Panc1 (cell line): ENCODE results near the gene CRLF2.

Experiments used
- POLR2AphosphoS5 ChIP-seq: IDR thresholded peaks from 2 replicates; pipeline ENCODE4 v1.6.1; 2012; ENCODE audit warnings: mild to moderate bottlenecking, low read depth, low read length, moderate library complexity
- TCF7L2 ChIP-seq: IDR thresholded peaks from 2 replicates; pipeline ENCODE4 v1.6.1; 2011; ENCODE audit warnings: mild to moderate bottlenecking, low read depth, low read length, inconsistent platforms
- TF ChIP-seq, protein P1 (sequence below): fragments of 450-650 bp; IDR thresholded peaks from 2 replicates; pipeline ENCODE4 v1.5.1; 2017; ENCODE audit warnings: mild to moderate bottlenecking

DNA sequence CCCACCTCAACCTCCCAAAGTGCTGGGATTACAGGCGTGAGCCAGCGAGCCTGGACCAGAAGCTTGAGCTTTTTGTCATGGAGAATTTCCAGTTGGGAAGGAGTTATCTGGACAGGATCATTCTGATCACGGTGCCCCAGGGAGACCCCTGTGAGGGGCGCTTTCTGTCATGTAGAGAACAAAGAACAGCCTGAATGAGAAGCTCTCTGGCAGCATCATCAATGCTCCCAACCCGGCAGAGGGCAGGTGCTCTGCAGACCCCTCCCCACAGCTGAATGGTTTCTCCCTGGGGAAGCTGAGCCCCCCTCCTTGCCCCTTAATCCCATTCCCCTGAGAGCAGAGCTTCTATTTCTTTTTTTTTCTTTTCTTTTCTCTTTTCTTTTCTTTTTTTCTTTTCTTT lies 48.8 kb upstream of the CRLF2 start:
- TF ChIP-seq, protein P1, sequence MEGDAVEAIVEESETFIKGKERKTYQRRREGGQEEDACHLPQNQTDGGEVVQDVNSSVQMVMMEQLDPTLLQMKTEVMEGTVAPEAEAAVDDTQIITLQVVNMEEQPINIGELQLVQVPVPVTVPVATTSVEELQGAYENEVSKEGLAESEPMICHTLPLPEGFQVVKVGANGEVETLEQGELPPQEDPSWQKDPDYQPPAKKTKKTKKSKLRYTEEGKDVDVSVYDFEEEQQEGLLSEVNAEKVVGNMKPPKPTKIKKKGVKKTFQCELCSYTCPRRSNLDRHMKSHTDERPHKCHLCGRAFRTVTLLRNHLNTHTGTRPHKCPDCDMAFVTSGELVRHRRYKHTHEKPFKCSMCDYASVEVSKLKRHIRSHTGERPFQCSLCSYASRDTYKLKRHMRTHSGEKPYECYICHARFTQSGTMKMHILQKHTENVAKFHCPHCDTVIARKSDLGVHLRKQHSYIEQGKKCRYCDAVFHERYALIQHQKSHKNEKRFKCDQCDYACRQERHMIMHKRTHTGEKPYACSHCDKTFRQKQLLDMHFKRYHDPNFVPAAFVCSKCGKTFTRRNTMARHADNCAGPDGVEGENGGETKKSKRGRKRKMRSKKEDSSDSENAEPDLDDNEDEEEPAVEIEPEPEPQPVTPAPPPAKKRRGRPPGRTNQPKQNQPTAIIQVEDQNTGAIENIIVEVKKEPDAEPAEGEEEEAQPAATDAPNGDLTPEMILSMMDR, result no peak
- TF ChIP-seq TCF7L2 (no peak), POLR2AphosphoS5 (no peak)
